Measurements from ENCODE around the gene ERF. TPM values are rescaled to one million over a fixed set of nuclear protein-coding genes. Genes with fewer than 3 reads are reported as not detected.

Gene ERF
- total RNA-seq, 1 donor, result 31.8 TPM

- Histone ChIP-seq H3K27me3 (ENCODE audit: insufficient read depth, low read length) (no peaks in the 10 kb centered on the region), H3K4me2 (ENCODE audit: insufficient read depth, low read length) (no peak overlapping the region), H3K79me2 (ENCODE audit: insufficient read depth, low read length) (peaks cover 56% of the 10 kb centered on the region), H3K4me3 (ENCODE audit: insufficient read depth, low read length) (peak overlapping the region; percentile 66), H3K27ac (ENCODE audit: low read depth, low read length) (no peak overlapping the region), H4K20me1 (ENCODE audit: insufficient read depth, low read length) (peaks cover 50% of the 10 kb centered on the region), H3K36me3 (ENCODE audit: insufficient read depth, low read length) (peaks cover 24% of the 10 kb centered on the region), H3K4me1 (ENCODE audit: insufficient read depth, low read length) (peaks cover 54% of the 10 kb centered on the region), H2AFZ (ENCODE audit: low read length) (no peak overlapping the region), H3K9me3 (ENCODE audit: low read depth, low read length) (no peaks in the 10 kb centered on the region)
- peak; percentile 100 for DNase-seq (ENCODE audit: insufficient read length, low spot score, missing footprints)
- TF ChIP-seq CTCF (IDR thresholded peaks at IDR 0.05; ENCODE audit: extremely low read depth, low read depth, low read length), result no peak
These were observed 29.2 kb upstream of the ERF start for GRCh38 chr19:42284066-42284501.

- Histone ChIP-seq H3K27me3 (ENCODE audit: insufficient read depth, low read length) (no peaks in the 10 kb centered on the region), H4K20me1 (ENCODE audit: insufficient read depth, low read length) (peaks cover 48% of the 10 kb centered on the region), H3K4me1 (ENCODE audit: insufficient read depth, low read length) (peaks cover 60% of the 10 kb centered on the region), H3K4me2 (ENCODE audit: insufficient read depth, low read length) (peak overlapping the region; percentile 80), H3K79me2 (ENCODE audit: insufficient read depth, low read length) (peaks cover 63% of the 10 kb centered on the region), H3K9me3 (ENCODE audit: low read depth, low read length) (no peaks in the 10 kb centered on the region), H3K27ac (ENCODE audit: low read depth, low read length) (peak overlapping the region; percentile 74), H3K36me3 (ENCODE audit: insufficient read depth, low read length) (peaks cover 18% of the 10 kb centered on the region), H2AFZ (ENCODE audit: low read length) (no peak overlapping the region), H3K4me3 (ENCODE audit: insufficient read depth, low read length) (peak overlapping the region; percentile 72)
- DNase-seq (ENCODE audit: insufficient read length, low spot score, missing footprints), result peak; percentile 100
- no peak for TF ChIP-seq CTCF (IDR thresholded peaks at IDR 0.05; ENCODE audit: extremely low read depth, low read depth, low read length)
These were observed 28.5 kb upstream of the ERF start for GRCh38 chr19:42283188-42284065.

- H3K27ac ChIP-seq (ENCODE audit: low read depth, low read length), result peak overlapping the region; percentile 74
- no peaks in the 10 kb centered on the region for H3K9me3 ChIP-seq (ENCODE audit: low read depth, low read length)
- TF ChIP-seq CTCF (IDR thresholded peaks at IDR 0.05; ENCODE audit: extremely low read depth, low read depth, low read length), result no peak
- H3K4me2 ChIP-seq (ENCODE audit: insufficient read depth, low read length), result peak overlapping the region; percentile 80
- no peak overlapping the region for H2AFZ ChIP-seq (ENCODE audit: low read length)
- H3K36me3 ChIP-seq (ENCODE audit: insufficient read depth, low read length), result peaks cover 11% of the 10 kb centered on the region
- DNase-seq (ENCODE audit: insufficient read length, low spot score, missing footprints), result peak; percentile 76
- H3K27me3 ChIP-seq (ENCODE audit: insufficient read depth, low read length), result no peaks in the 10 kb centered on the region
- peaks cover 53% of the 10 kb centered on the region for H4K20me1 ChIP-seq (ENCODE audit: insufficient read depth, low read length)
- H3K4me1 ChIP-seq (ENCODE audit: insufficient read depth, low read length), result peaks cover 67% of the 10 kb centered on the region
- peaks cover 69% of the 10 kb centered on the region for H3K79me2 ChIP-seq (ENCODE audit: insufficient read depth, low read length)
- peak overlapping the region; percentile 72 for H3K4me3 ChIP-seq (ENCODE audit: insufficient read depth, low read length)
These were observed 27.9 kb upstream of the ERF start for GRCh38 chr19:42282819-42283187.
